PC-9 (cell line): Measurements from ENCODE around the gene SBK3.

Source experiments
- CTCF ChIP-seq: fragments of 200-600 bp; sonication (generic); conservative IDR thresholded peaks from 2 replicates; pipeline ENCODE4 v1.6.1; 2017; ENCODE audit warnings: mixed run types, antibody characterized with exemption, mild to moderate bottlenecking, moderate library complexity
- EZH2 ChIP-seq: fragments of 200-600 bp; sonication (generic); IDR thresholded peaks from 2 replicates; pipeline ENCODE4 v1.8.0; 2017; ENCODE audit warnings: antibody characterized with exemption, low read depth

GRCh38 chr19:55567708-55568328 lies 22.5 kb upstream of the SBK3 start:
- TF ChIP-seq CTCF (no peak), EZH2 (no peak)
